HG03520 (cell line): ENCODE measurements around the gene HBB.
"Not testable (repeated sequence)": the region's sequence is repeated elsewhere in the genome, so short reads cannot be mapped to it uniquely, and the experiment has no call there.

Experiments used
- ATAC-seq: cut with Tn5 transposase; IDR thresholded peaks from one replicate; pipeline ENCODE4 v1.9.1; 2021; ENCODE audit warnings: mild to moderate bottlenecking, moderate library complexity; ENCODE audit not compliant: unreplicated experiment

HBB gene

GRCh38 chr11:5226732-5227310 is at the start of gene HBB:
Gene HBB (minus strand): TSS chr11:5227071. CDS start chr11:5227021, 50 bp downstream.
- no peak for ATAC-seq

- no peak for ATAC-seq
Measured at GRCh38 chr11:5275369-5276110, 48.7 kb upstream of the HBB start.

GRCh38 chr11:5274395-5274794 is 47.5 kb upstream of the HBB start:
- no peak for ATAC-seq

- no peak for ATAC-seq
Measured at GRCh38 chr11:5272395-5273017, 45.6 kb upstream of the HBB start.

- ATAC-seq = no peak
Measured at GRCh38 chr11:5269715-5270147, 42.9 kb upstream of the HBB start, which contains the start of gene HBE1. Gene HBE1 (minus strand): TSS chr11:5269945. CDS start chr11:5269890, 55 bp downstream.

GRCh38 chr11:5267033-5267563 is 40.2 kb upstream of the HBB start:
- no peak for ATAC-seq

- no peak for ATAC-seq
Measured at GRCh38 chr11:5266609-5267008, 39.7 kb upstream of the HBB start.

- no peak for ATAC-seq
Measured at GRCh38 chr11:5265832-5266231, 39.0 kb upstream of the HBB start.

- no peak for ATAC-seq
Measured at GRCh38 chr11:5258543-5259262, 31.8 kb upstream of the HBB start.

- no peak for ATAC-seq
Measured at GRCh38 chr11:5257296-5257695, 30.4 kb upstream of the HBB start.

GRCh38 chr11:5254646-5255413 is 28.0 kb upstream of the HBB start, which contains the start of gene HBG2:
Gene HBG2 (minus strand): TSS chr11:5254781. CDS start chr11:5254728, 53 bp downstream.
- not testable (repeated sequence) for ATAC-seq

GRCh38 chr11:5254023-5254422 is 27.2 kb upstream of the HBB start:
- ATAC-seq = not testable (repeated sequence)

GRCh38 chr11:5253440-5253839 is 26.6 kb upstream of the HBB start:
- ATAC-seq = not testable (repeated sequence)

GRCh38 chr11:5252919-5253265 is 26.0 kb upstream of the HBB start:
- no peak for ATAC-seq

- ATAC-seq = no peak
Measured at GRCh38 chr11:5252192-5252918, 25.5 kb upstream of the HBB start.

- no peak for ATAC-seq
Measured at GRCh38 chr11:5251746-5252145, 24.9 kb upstream of the HBB start.

- no peak for ATAC-seq
Measured at GRCh38 chr11:5250543-5251204, 23.8 kb upstream of the HBB start.

GRCh38 chr11:5249807-5250396 is 23.0 kb upstream of the HBB start, which contains the start of gene HBG1:
Gene HBG1 (minus strand): TSS chr11:5249857. CDS start chr11:5249804, 53 bp downstream.
- ATAC-seq = not testable (repeated sequence)

GRCh38 chr11:5248498-5248897 is 21.6 kb upstream of the HBB start:
- ATAC-seq = not testable (repeated sequence)
